ENCODE measurements around the gene PRPF6.

GRCh38 chr20:64071341-64072332 is 90.7 kb downstream of the PRPF6 start:
- TF ChIP-seq CTCF (conservative IDR thresholded peaks at IDR 0.05) (no peak), EZH2 (IDR thresholded peaks at IDR 0.05; ENCODE audit: low read depth) (no peak)

Data from PC-9 (cell line).